Esophagus squamous epithelium (tissue), 5 donors: Measurements from ENCODE around the gene CFAP99. TPM values are rescaled to one million over a fixed set of nuclear protein-coding genes. Genes with fewer than 3 reads are reported as not detected.

Source experiments
- DNase-seq: peaks from one replicate; lab custom pipeline; 2025; lab: John Stamatoyannopoulos, UW
- H3K27ac ChIP-seq, 4 donors: fragments of 200-600 bp; sonication (generic); one replicate each; pipeline ENCODE4 v1.5.1; 2016 to 2019; ENCODE audit warnings: mild to moderate bottlenecking in 1 of 4
- H3K27me3 ChIP-seq, 4 donors: fragments of 200-600 bp; sonication (generic); 1 replicate in 3 of 4; 2 replicates in 1 of 4; pipeline versions ENCODE4 v1.5.1 to v1.6.0; 2017 to 2021; ENCODE audit warnings: antibody characterized with exemption in 1 of 4
- H3K36me3 ChIP-seq, 3 donors: fragments of 200-600 bp; sonication (generic); one replicate each; pipeline ENCODE4 v1.5.1; 2016 to 2019
- H3K4me1 ChIP-seq, 3 donors: fragments of 200-600 bp; sonication (generic); one replicate each; pipeline ENCODE4 v1.5.1; 2017 to 2019
- H3K4me3 ChIP-seq, 4 donors: fragments of 200-600 bp; sonication (generic); 1 replicate in 3 of 4; 2 replicates in 1 of 4; pipeline ENCODE4 v1.5.1; 2016 to 2019; ENCODE audit warnings: mild to moderate bottlenecking in 2 of 4, moderate library complexity in 1 of 4
- H3K9me3 ChIP-seq, 3 donors: fragments of 200-600 bp; sonication (generic); one replicate each; pipeline ENCODE4 v1.5.1; 2016 to 2019
- CTCF ChIP-seq, 6 experiments: fragments of 450-650 bp in 4 of 6; fragments of 200-600 bp in 2 of 6; sonication (generic) in 2 of 6; IDR thresholded peaks; one replicate each; pipeline ENCODE4 v1.5.1; 2016 to 2019; ENCODE audit warnings: antibody characterized with exemption in 6 of 6, mild to moderate bottlenecking in 4 of 6, moderate library complexity in 4 of 6
- POLR2A ChIP-seq, 4 donors: fragments of 450-650 bp; IDR thresholded peaks; one replicate each; pipeline ENCODE4 v1.6.1; 2017; ENCODE audit warnings: antibody characterized with exemption in 4 of 4, mild to moderate bottlenecking in 4 of 4, moderate library complexity in 3 of 4
- WGBS, 2 donors: methylation state at CpG; one replicate each; pipeline ENCODE4 v1.1.5; 2018; 5-methylcytosine and 5-hydroxymethylcytosine counted together
- intact Hi-C: fragments of 100-400 bp; cut with DNase I; formaldehyde crosslinking; loops from one replicate; pipeline ENCODE4 v1.15.0; 2022
- total RNA-seq, 4 donors: library from RNA; depleted of rRNA; stranded (reverse); fragments of >200 nt; gene quantifications; one replicate each; pipeline ENCODE4 v1.1.0, GENCODE V29; 2016
- donor health status: DM: yes; HTN: yes; CAD: no.

Gene CFAP99
- total RNA-seq, 4 donors from 2014 or later = 0.11 TPM; not detected in 3

GRCh38 chr4:2478229-2478628, 59.5 kb downstream of the CFAP99 start:
- no peak for TF ChIP-seq POLR2A (IDR thresholded peaks at IDR 0.05)
- TF ChIP-seq CTCF (IDR thresholded peaks at IDR 0.05) = no peak
- WGBS, 2 donors = 8 to 65% methylated on average over 1 to 3 of the region's 3 CpGs
- peaks cover 28 to 88% (median 32%) of the 10 kb centered on the region in 3 donors for H3K4me1 ChIP-seq
- intact Hi-C loops = no loop called here
- H3K27ac ChIP-seq = no peak overlapping the region
- no peak overlapping the region for H3K4me3 ChIP-seq
- no peaks in the 10 kb centered on the region for H3K27me3 ChIP-seq
- H3K9me3 ChIP-seq = no peaks in the 10 kb centered on the region
- peaks cover 0 to 35% (median 2%) of the 10 kb centered on the region in 3 donors for H3K36me3 ChIP-seq
- no peak for DNase-seq

- no peaks in the 10 kb centered on the region for H3K27me3 ChIP-seq
- TF ChIP-seq CTCF (IDR thresholded peaks at IDR 0.05) (no peak), POLR2A (IDR thresholded peaks at IDR 0.05) (no peak)
- DNase-seq = no peak
- WGBS, 2 donors = 90% methylated on average over 5 of the region's 5 CpGs
- H3K4me3 ChIP-seq = no peak overlapping the region
- no peak overlapping the region for H3K27ac ChIP-seq
- H3K9me3 ChIP-seq = no peaks in the 10 kb centered on the region
- intact Hi-C loops = no loop called here
- H3K36me3 ChIP-seq = peaks cover 0 to 15% (median 0%) of the 10 kb centered on the region in 3 donors
- H3K4me1 ChIP-seq = peaks cover 29 to 98% (median 52%) of the 10 kb centered on the region in 3 donors
Observed at GRCh38 chr4:2480649-2481048, 61.9 kb downstream of the CFAP99 start.

- H3K36me3 ChIP-seq = peaks cover 0 to 2% (median 0%) of the 10 kb centered on the region in 3 donors
- H3K27me3 ChIP-seq = no peaks in the 10 kb centered on the region
- peaks cover 35 to 100% (median 66%) of the 10 kb centered on the region in 3 donors for H3K4me1 ChIP-seq
- WGBS, 2 donors = 71% methylated on average over 4 of the region's 4 CpGs; no CpG with 5 or more reads in 1 of the 2 donors
- H3K4me3 ChIP-seq = no peak overlapping the region
- no peak for TF ChIP-seq POLR2A (IDR thresholded peaks at IDR 0.05)
- no peak for TF ChIP-seq CTCF (IDR thresholded peaks at IDR 0.05)
- peak overlapping the region; percentile 19 to 56 (median 36) for H3K27ac ChIP-seq
- no peaks in the 10 kb centered on the region for H3K9me3 ChIP-seq
- intact Hi-C loops = no loop called here
- no peak for DNase-seq
Observed at GRCh38 chr4:2482192-2482591, 63.4 kb downstream of the CFAP99 start.

GRCh38 chr4:2482693-2483092, 63.9 kb downstream of the CFAP99 start:
- peak overlapping the region; percentile 19 to 62 (median 48) for H3K27ac ChIP-seq
- H3K4me3 ChIP-seq = no peak overlapping the region
- peaks cover 32 to 100% (median 70%) of the 10 kb centered on the region in 3 donors for H3K4me1 ChIP-seq
- intact Hi-C loops = no loop called here
- no peak for DNase-seq
- H3K27me3 ChIP-seq = no peaks in the 10 kb centered on the region
- H3K9me3 ChIP-seq = no peaks in the 10 kb centered on the region
- WGBS, 2 donors = 14 to 23% methylated on average over 3 of the region's 3 CpGs
- TF ChIP-seq CTCF (IDR thresholded peaks at IDR 0.05) (no peak), POLR2A (IDR thresholded peaks at IDR 0.05) (no peak)
- no peaks in the 10 kb centered on the region for H3K36me3 ChIP-seq

- Histone ChIP-seq H3K4me1 (peaks cover 26 to 100% (median 70%) of the 10 kb centered on the region in 3 donors), H3K27me3 (no peaks in the 10 kb centered on the region), H3K36me3 (no peaks in the 10 kb centered on the region), H3K27ac (peak overlapping the region in 3 of 4 donors; percentile 20 to 62 (median 56)), H3K4me3 (no peak overlapping the region), H3K9me3 (no peaks in the 10 kb centered on the region)
- 94 to 97% methylated on average over 3 of the region's 3 CpGs for WGBS, 2 donors
- DNase-seq = no peak
- intact Hi-C loops = no loop called here
- TF ChIP-seq POLR2A (IDR thresholded peaks at IDR 0.05) = no peak
- TF ChIP-seq CTCF (IDR thresholded peaks at IDR 0.05) = no peak
Observed at GRCh38 chr4:2483237-2483636, 64.5 kb downstream of the CFAP99 start.
